ENCODE results near the gene GAGE12J.

DNA sequence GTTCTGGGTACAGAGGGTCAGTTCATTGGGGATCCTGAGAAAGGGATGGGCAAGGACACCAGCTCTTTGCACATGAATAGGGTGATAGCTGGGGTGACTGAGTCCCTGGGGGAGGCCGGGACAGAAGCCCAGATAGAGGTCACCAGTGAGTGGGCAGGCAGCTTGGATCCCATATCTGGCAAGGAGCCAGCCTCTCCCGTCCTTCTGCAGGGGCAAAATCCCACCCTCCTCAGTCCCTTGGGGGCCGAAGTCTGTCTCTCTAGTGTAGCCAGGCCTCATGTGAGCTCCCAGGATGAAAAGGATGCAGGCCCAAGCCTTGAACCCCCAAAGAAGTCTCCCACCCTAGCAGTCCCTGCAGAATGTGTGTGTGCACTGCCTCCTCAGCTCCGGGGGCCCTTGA is 35.3 kb upstream of the GAGE12J start:
- no peak for TF ChIP-seq REST (IDR thresholded peaks at IDR 0.05; ENCODE audit: low read depth)
- no peak for TF ChIP-seq USF1 (IDR thresholded peaks at IDR 0.05)
- no peak for TF ChIP-seq TAF1 (IDR thresholded peaks at IDR 0.05; ENCODE audit: low read depth)
- TF ChIP-seq YY1 (IDR thresholded peaks at IDR 0.05; ENCODE audit: low read depth): no peak
- TF ChIP-seq TEAD4 (IDR thresholded peaks at IDR 0.05): no peak
- no peak for TF ChIP-seq RAD21 (IDR thresholded peaks at IDR 0.05; ENCODE audit: low read depth)
- no peak for TF ChIP-seq CREB1 (IDR thresholded peaks at IDR 0.05; ENCODE audit: low read depth)
- TF ChIP-seq EP300 (IDR thresholded peaks at IDR 0.05; ENCODE audit: borderline replicate concordance): no peak
- no peak for TF ChIP-seq FOXM1 (IDR thresholded peaks at IDR 0.05; ENCODE audit: borderline replicate concordance, low read depth)
- TF ChIP-seq, protein P1, sequence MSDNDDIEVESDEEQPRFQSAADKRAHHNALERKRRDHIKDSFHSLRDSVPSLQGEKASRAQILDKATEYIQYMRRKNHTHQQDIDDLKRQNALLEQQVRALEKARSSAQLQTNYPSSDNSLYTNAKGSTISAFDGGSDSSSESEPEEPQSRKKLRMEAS (IDR thresholded peaks at IDR 0.05): no peak

All from Ishikawa (cell line).